Tibial nerve (tissue), 4 donors: ENCODE data around the gene LGALS9. TPM values are rescaled to one million over a fixed set of nuclear protein-coding genes. Genes with fewer than 3 reads are reported as not detected.
A peak's percentile ranks its signal among the peaks of the same experiment; 100 is the strongest.
"Not testable (repeated sequence)": the region's sequence is repeated elsewhere in the genome, so short reads cannot be mapped to it uniquely, and the experiment has no call there.

ENCODE experiments used
- DNase-seq, 2 donors: peaks; one replicate each; pipeline ENCODE4 v3.0.0-alpha.2; 2019; ENCODE audit warnings: low spot score in 2 of 2
- H3K27ac ChIP-seq, 4 donors: fragments of 200-600 bp; sonication (generic) in 3 of 4; one replicate each; pipeline ENCODE4 v1.5.1; 2017 to 2019; ENCODE audit warnings: mild to moderate bottlenecking in 1 of 4
- H3K27me3 ChIP-seq, 2 donors: fragments of 200-600 bp; sonication (generic) in 1 of 2; one replicate each; pipeline versions ENCODE4 v1.5.1 to v1.6.0; 2017 to 2019
- H3K36me3 ChIP-seq, 3 donors: fragments of 200-600 bp; sonication (generic); one replicate each; pipeline ENCODE4 v1.5.1; 2018 to 2019
- H3K4me1 ChIP-seq, 4 donors: fragments of 200-600 bp; sonication (generic) in 3 of 4; one replicate each; pipeline ENCODE4 v1.5.1; 2017 to 2019
- H3K4me3 ChIP-seq, 4 donors: fragments of 200-600 bp; sonication (generic) in 3 of 4; one replicate each; pipeline ENCODE4 v1.5.1; 2017 to 2019; ENCODE audit warnings: mild to moderate bottlenecking in 1 of 4, moderate library complexity in 1 of 4
- H3K9me3 ChIP-seq, 4 donors: fragments of 200-600 bp; sonication (generic) in 3 of 4; one replicate each; pipeline ENCODE4 v1.5.1; 2017 to 2019
- EP300 ChIP-seq, 2 donors: sonication (generic); formaldehyde crosslinking; IDR thresholded peaks; one replicate each; pipeline ENCODE4 v1.6.1; 2017; ENCODE audit warnings: antibody characterized with exemption in 2 of 2, mild to moderate bottlenecking in 1 of 2
- POLR2A ChIP-seq, 2 donors: fragments of 450-650 bp; IDR thresholded peaks; one replicate each; pipeline ENCODE4 v1.6.1; 2017; ENCODE audit warnings: antibody characterized with exemption in 2 of 2, mild to moderate bottlenecking in 2 of 2, moderate library complexity in 2 of 2
- WGBS, 2 donors: methylation state at CpG; one replicate each; pipeline ENCODE4 v1.1.5; 2018; 5-methylcytosine and 5-hydroxymethylcytosine counted together
- total RNA-seq, 4 donors: library from RNA; depleted of rRNA; stranded (reverse); fragments of >200 nt; gene quantifications; one replicate each; pipeline ENCODE4 v1.1.0, GENCODE V29; 2016
- TF ChIP-seq, protein P1 (sequence below), 5 experiments: fragments of 200-600 bp in 3 of 5; fragments of 450-650 bp in 2 of 5; sonication (generic) in 3 of 5; IDR thresholded peaks; one replicate each; pipeline ENCODE4 v1.5.1; 2016 to 2019; ENCODE audit warnings: antibody characterized with exemption in 5 of 5, mild to moderate bottlenecking in 3 of 5, moderate library complexity in 2 of 5

LGALS9 gene
- total RNA-seq, 4 donors from 2014 or later, result 11.9 to 73.5 (median 20.7) TPM

DNA sequence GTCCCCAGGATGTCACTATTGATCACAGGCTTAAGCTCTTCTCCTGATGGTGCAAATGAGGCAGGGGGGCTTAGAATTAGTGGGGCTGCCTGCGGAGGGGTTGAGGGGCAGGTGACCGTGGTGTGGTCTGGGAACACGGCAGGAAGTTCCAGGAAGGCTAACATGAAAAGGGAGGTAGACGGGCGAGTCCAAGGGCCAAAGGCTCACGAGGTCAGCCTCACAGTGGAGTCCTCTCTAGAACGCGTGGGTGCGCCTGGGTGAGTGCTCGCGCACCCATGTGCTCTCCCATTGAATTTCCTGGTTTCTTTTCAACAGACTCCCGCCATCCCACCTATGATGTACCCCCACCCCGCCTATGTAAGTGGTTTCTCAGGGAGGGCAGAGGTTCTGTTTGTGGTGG, 15.2 kb downstream of the LGALS9 start:
- no peak overlapping the region for H3K4me3 ChIP-seq
- H3K27me3 ChIP-seq, result no peaks in the 10 kb centered on the region
- 87 to 96% methylated on average over 13 of the region's 13 CpGs for WGBS, 2 donors
- no peak for DNase-seq
- H3K4me1 ChIP-seq, result no peaks in the 10 kb centered on the region
- peaks cover 0 to 7% (median 0%) of the 10 kb centered on the region in 3 donors for H3K36me3 ChIP-seq
- no peak for TF ChIP-seq POLR2A (IDR thresholded peaks at IDR 0.05)
- no peak for TF ChIP-seq EP300 (IDR thresholded peaks at IDR 0.05)
- TF ChIP-seq, protein P1, sequence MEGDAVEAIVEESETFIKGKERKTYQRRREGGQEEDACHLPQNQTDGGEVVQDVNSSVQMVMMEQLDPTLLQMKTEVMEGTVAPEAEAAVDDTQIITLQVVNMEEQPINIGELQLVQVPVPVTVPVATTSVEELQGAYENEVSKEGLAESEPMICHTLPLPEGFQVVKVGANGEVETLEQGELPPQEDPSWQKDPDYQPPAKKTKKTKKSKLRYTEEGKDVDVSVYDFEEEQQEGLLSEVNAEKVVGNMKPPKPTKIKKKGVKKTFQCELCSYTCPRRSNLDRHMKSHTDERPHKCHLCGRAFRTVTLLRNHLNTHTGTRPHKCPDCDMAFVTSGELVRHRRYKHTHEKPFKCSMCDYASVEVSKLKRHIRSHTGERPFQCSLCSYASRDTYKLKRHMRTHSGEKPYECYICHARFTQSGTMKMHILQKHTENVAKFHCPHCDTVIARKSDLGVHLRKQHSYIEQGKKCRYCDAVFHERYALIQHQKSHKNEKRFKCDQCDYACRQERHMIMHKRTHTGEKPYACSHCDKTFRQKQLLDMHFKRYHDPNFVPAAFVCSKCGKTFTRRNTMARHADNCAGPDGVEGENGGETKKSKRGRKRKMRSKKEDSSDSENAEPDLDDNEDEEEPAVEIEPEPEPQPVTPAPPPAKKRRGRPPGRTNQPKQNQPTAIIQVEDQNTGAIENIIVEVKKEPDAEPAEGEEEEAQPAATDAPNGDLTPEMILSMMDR (IDR thresholded peaks at IDR 0.05), result no peak
- H3K27ac ChIP-seq, result no peak overlapping the region
- no peaks in the 10 kb centered on the region for H3K9me3 ChIP-seq

DNA sequence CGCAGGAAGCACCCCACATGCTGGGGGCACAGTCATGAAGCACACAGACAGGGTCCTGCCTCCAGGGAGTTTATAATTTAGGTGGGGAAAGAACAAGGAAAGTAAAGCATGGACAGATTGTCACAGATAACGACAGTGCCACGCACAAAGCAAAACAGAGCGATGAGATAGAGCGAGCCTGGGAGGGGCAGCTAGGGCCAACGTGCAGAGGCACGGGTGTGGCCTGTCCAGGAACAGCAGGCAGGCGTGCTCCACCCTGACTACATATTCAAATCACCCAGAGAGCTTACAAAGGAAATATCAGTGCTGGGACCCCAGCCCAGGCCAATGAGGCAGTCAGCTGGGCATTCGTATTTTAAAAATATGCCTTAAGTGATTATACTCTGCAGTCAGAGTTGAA, 16.8 kb downstream of the LGALS9 start:
- DNase-seq, result no peak
- peaks cover 0 to 7% (median 0%) of the 10 kb centered on the region in 3 donors for H3K36me3 ChIP-seq
- H3K9me3 ChIP-seq, result no peaks in the 10 kb centered on the region
- WGBS, 2 donors, result 73 to 83% methylated on average over 9 of the region's 9 CpGs
- no peak for TF ChIP-seq POLR2A (IDR thresholded peaks at IDR 0.05)
- TF ChIP-seq EP300 (IDR thresholded peaks at IDR 0.05), result no peak
- TF ChIP-seq, protein P1 (IDR thresholded peaks at IDR 0.05), result no peak
- H3K4me1 ChIP-seq, result no peaks in the 10 kb centered on the region
- H3K27me3 ChIP-seq, result no peaks in the 10 kb centered on the region
- H3K4me3 ChIP-seq, result no peak overlapping the region
- H3K27ac ChIP-seq, result no peak overlapping the region

DNA sequence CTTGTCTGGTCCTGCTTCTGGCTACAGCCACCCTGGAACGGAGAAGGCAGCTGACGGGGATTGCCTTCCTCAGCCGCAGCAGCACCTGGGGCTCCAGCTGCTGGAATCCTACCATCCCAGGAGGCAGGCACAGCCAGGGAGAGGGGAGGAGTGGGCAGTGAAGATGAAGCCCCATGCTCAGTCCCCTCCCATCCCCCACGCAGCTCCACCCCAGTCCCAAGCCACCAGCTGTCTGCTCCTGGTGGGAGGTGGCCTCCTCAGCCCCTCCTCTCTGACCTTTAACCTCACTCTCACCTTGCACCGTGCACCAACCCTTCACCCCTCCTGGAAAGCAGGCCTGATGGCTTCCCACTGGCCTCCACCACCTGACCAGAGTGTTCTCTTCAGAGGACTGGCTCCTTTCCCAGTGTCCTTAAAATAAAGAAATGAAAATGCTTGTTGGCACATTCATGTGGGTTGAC, 18.2 kb downstream of the LGALS9 start:
- not testable (repeated sequence) for H3K27me3 ChIP-seq, H3K9me3 ChIP-seq, H3K27ac ChIP-seq, H3K4me3 ChIP-seq, DNase-seq, H3K4me1 ChIP-seq, H3K36me3 ChIP-seq
- WGBS, 2 donors, result 55 to 56% methylated on average over 5 of the region's 5 CpGs

DNA sequence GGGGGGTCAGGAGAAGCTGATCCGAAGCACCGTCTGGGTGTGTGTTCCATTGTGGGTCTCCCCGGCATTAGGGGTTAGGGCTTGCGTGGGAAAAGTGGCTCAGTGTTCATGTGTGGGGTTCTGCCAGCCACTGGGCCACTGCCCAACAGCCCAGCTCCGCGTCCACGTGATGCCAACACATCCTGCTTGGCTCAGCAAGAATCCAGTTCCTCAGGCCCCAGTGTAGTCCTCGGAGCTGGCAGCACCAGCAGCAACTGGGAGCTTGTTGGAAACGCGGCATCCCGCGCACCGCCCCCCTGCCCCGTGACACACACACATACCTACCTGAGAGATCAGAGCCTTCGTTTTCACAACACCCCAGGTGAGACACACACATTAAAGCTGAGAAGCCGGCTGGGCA, 18.9 kb downstream of the LGALS9 start:
- no peak overlapping the region for H3K27ac ChIP-seq

DNA sequence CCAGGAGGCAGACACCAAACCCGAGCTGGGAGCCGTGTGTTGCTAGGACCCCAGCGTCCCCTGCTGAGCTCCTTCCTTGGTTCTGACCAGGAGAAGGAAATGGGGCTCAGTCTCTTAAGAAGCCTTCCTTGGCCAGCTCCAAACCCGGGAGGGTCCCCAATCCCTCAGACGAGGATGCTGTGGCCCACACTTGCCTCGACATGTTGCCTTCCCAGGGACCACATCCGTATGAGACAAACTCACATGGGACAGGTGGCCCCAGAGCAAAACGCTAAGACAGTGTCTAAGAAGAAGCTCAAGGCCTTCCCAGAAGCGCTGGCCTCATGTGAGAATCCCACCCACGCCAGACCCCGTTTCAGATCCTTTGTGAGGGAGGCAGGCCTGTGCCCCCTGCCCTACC, 19.8 kb downstream of the LGALS9 start:
- Histone ChIP-seq H3K27me3 (no peaks in the 10 kb centered on the region), H3K9me3 (no peaks in the 10 kb centered on the region), H3K4me1 (no peaks in the 10 kb centered on the region), H3K4me3 (no peak overlapping the region), H3K36me3 (peaks cover 0 to 7% (median 0%) of the 10 kb centered on the region in 3 donors), H3K27ac (no peak overlapping the region)
- TF ChIP-seq, protein P1 (IDR thresholded peaks at IDR 0.05), result no peak
- TF ChIP-seq EP300 (IDR thresholded peaks at IDR 0.05), result no peak
- no peak for TF ChIP-seq POLR2A (IDR thresholded peaks at IDR 0.05)
- no peak for DNase-seq
- 79 to 85% methylated on average over 11 of the region's 11 CpGs for WGBS, 2 donors

More for the DNA sequence above, 18.9 kb downstream of the LGALS9 start:
- Histone ChIP-seq H3K27me3 (no peaks in the 10 kb centered on the region), H3K36me3 (peaks cover 0 to 7% (median 0%) of the 10 kb centered on the region in 3 donors), H3K4me1 (no peaks in the 10 kb centered on the region), H3K9me3 (no peaks in the 10 kb centered on the region), H3K4me3 (no peak overlapping the region)
- no peak for TF ChIP-seq POLR2A (IDR thresholded peaks at IDR 0.05)
- no peak for TF ChIP-seq EP300 (IDR thresholded peaks at IDR 0.05)
- TF ChIP-seq, protein P1 (IDR thresholded peaks at IDR 0.05), result no peak
- 75 to 84% methylated on average over 15 to 16 of the region's 16 CpGs for WGBS, 2 donors
- DNase-seq, result peak; percentile 24 to 30
